MM.1S (cell line): ENCODE results near the gene FRS3.

ENCODE experiments used
- CTCF ChIP-seq: fragments of 300-600 bp; sonication (generic); IDR thresholded peaks from 2 replicates; pipeline ENCODE4 v1.5.1; 2016; ENCODE audit warnings: antibody characterized with exemption, low read length, mixed read lengths
- EZH2 ChIP-seq: fragments of 300-600 bp; sonication (generic); optimal IDR thresholded peaks from 2 replicates; pipeline ENCODE3; 2017; ENCODE audit warnings: low read depth, mild to moderate bottlenecking, antibody characterized with exemption, low read length, mixed read lengths
- EZH2phosphoT487 ChIP-seq: fragments of 300-600 bp; sonication (generic); IDR thresholded peaks from 2 replicates; pipeline ENCODE4 v1.6.1; 2018; ENCODE audit warnings: antibody characterized with exemption, low read length

GRCh38 chr6:41750374-41750773 is 29.3 kb downstream of the FRS3 start:
- TF ChIP-seq CTCF = no peak
- TF ChIP-seq EZH2 = no peak
- no peak for TF ChIP-seq EZH2phosphoT487
